Spinal cord (tissue), 10 donors: ENCODE measurements around the gene RNF123. TPM values are rescaled to one million over a fixed set of nuclear protein-coding genes. Genes with fewer than 3 reads are reported as not detected.

Experiments
- DNase-seq, 6 donors: peaks; one replicate each; pipeline versions ENCODE4 v3.0.0 to v3.0.0-alpha.2; 2013 to 2015; ENCODE audit warnings: low spot score in 6 of 6, low read depth in 4 of 6
- H3K27ac ChIP-seq: one replicate; pipeline ENCODE4 v1.5.1; 2013; ENCODE audit warnings: low read depth, low read length, control low read depth
- H3K27me3 ChIP-seq: one replicate; pipeline ENCODE4 v1.6.1; 2013; ENCODE audit warnings: low read length; ENCODE audit not compliant: control insufficient read depth, insufficient read depth
- H3K36me3 ChIP-seq: one replicate; pipeline ENCODE4 v1.6.1; 2013; ENCODE audit warnings: low read length; ENCODE audit not compliant: control insufficient read depth, insufficient read depth
- H3K4me1 ChIP-seq: one replicate; pipeline ENCODE4 v1.6.1; 2013; ENCODE audit warnings: low read length; ENCODE audit not compliant: control insufficient read depth, insufficient read depth
- H3K4me3 ChIP-seq: one replicate; pipeline ENCODE4 v1.5.1; 2013; ENCODE audit warnings: low read depth, low read length, control low read depth
- H3K9me3 ChIP-seq: one replicate; pipeline ENCODE4 v1.6.1; 2013; ENCODE audit warnings: low read length; ENCODE audit not compliant: control insufficient read depth, insufficient read depth
- WGBS: methylation state at CpG from one replicate; pipeline ENCODE4 v1.1.5; 2013; ENCODE audit warnings: missing lambda C conversion rate; ENCODE audit not compliant: insufficient coverage; 5-methylcytosine and 5-hydroxymethylcytosine counted together
- polyA plus RNA-seq, 2 donors: library from polyadenylated mRNA; unstranded; fragments of 120-200 nt; gene quantifications; one replicate each; pipeline ENCODE4 v1.2.1, GENCODE V29; 2013; ENCODE audit not compliant: insufficient read length in 2 of 2
- small RNA-seq: library from RNA; depleted of rRNA; stranded (forward); fragments of <200 nt; gene quantifications from one replicate; pipeline ENCODE3, GENCODE V24; 2014; ENCODE audit warnings: low replicate concordance
- total RNA-seq, 2 donors: library from RNA; depleted of rRNA in 1 of 2; stranded (reverse); fragments of 120-200 nt in 1 of 2; fragments of >200 nt in 1 of 2; gene quantifications; one replicate each; pipeline versions ENCODE4 v1.2.3 to v1.2.4, GENCODE V29; 2013 to 2014
- donor health status: healthy.

Gene RNF123
- total and polyA plus RNA-seq, 4 donors = 24.8 to 55.9 (median 36.0) TPM

- H3K27me3 ChIP-seq = no peaks in the 10 kb centered on the region
- H3K9me3 ChIP-seq = no peaks in the 10 kb centered on the region
- no CpG with 5 or more reads among the region's 1 CpG for WGBS
- no peak overlapping the region for H3K27ac ChIP-seq
- no peaks in the 10 kb centered on the region for H3K36me3 ChIP-seq
- DNase-seq = no peak
- no peaks in the 10 kb centered on the region for H3K4me1 ChIP-seq
- H3K4me3 ChIP-seq = no peak overlapping the region
Observed at GRCh38 chr3:49756036-49756435, 66.7 kb downstream of the RNF123 start.

GRCh38 chr3:49757197-49757596 lies 67.8 kb downstream of the RNF123 start:
- WGBS = 89% methylated on average over 1 of the region's 2 CpGs
- DNase-seq = no peak
- Histone ChIP-seq H3K27ac (no peak overlapping the region), H3K4me1 (no peaks in the 10 kb centered on the region), H3K36me3 (peaks cover 3% of the 10 kb centered on the region), H3K27me3 (no peaks in the 10 kb centered on the region), H3K4me3 (no peak overlapping the region), H3K9me3 (no peaks in the 10 kb centered on the region)

GRCh38 chr3:49759226-49759625 lies 69.9 kb downstream of the RNF123 start:
- DNase-seq = no peak
- no peak overlapping the region for H3K27ac ChIP-seq
- H3K4me3 ChIP-seq = no peak overlapping the region
- H3K9me3 ChIP-seq = no peaks in the 10 kb centered on the region
- WGBS = no CpG with 5 or more reads among the region's 1 CpG
- H3K27me3 ChIP-seq = no peaks in the 10 kb centered on the region
- H3K4me1 ChIP-seq = no peaks in the 10 kb centered on the region
- peaks cover 3% of the 10 kb centered on the region for H3K36me3 ChIP-seq

GRCh38 chr3:49761661-49762060 lies 72.3 kb downstream of the RNF123 start:
- Histone ChIP-seq H3K27me3 (no peaks in the 10 kb centered on the region), H3K9me3 (no peaks in the 10 kb centered on the region), H3K36me3 (peaks cover 9% of the 10 kb centered on the region), H3K27ac (no peak overlapping the region), H3K4me1 (no peaks in the 10 kb centered on the region), H3K4me3 (no peak overlapping the region)
- DNase-seq = no peak
- 90% methylated on average over 2 of the region's 3 CpGs for WGBS

GRCh38 chr3:49763981-49764380 lies 74.6 kb downstream of the RNF123 start:
- no peak overlapping the region for H3K27ac ChIP-seq
- H3K4me3 ChIP-seq = no peak overlapping the region
- WGBS = no CpG with 5 or more reads among the region's 4 CpGs
- peaks cover 9% of the 10 kb centered on the region for H3K36me3 ChIP-seq
- no peaks in the 10 kb centered on the region for H3K9me3 ChIP-seq
- no peak for DNase-seq
- H3K27me3 ChIP-seq = no peaks in the 10 kb centered on the region
- H3K4me1 ChIP-seq = no peaks in the 10 kb centered on the region

- Histone ChIP-seq H3K27ac (no peak overlapping the region), H3K36me3 (peaks cover 10% of the 10 kb centered on the region)
- no CpG with 5 or more reads among the region's 3 CpGs for WGBS
Observed at GRCh38 chr3:49769286-49769915, 80.0 kb downstream of the RNF123 start.

GRCh38 chr3:49769926-49770325 lies 80.6 kb downstream of the RNF123 start:
- no peaks in the 10 kb centered on the region for H3K4me1 ChIP-seq
- no peak overlapping the region for H3K27ac ChIP-seq
- H3K27me3 ChIP-seq = no peaks in the 10 kb centered on the region
- H3K9me3 ChIP-seq = no peaks in the 10 kb centered on the region
- no peak for DNase-seq
- H3K36me3 ChIP-seq = peaks cover 7% of the 10 kb centered on the region
- H3K4me3 ChIP-seq = no peak overlapping the region

More at GRCh38 chr3:49769286-49769915, 80.0 kb downstream of the RNF123 start:
- no peak overlapping the region for H3K4me3 ChIP-seq
- H3K9me3 ChIP-seq = no peaks in the 10 kb centered on the region
- H3K4me1 ChIP-seq = no peaks in the 10 kb centered on the region
- no peaks in the 10 kb centered on the region for H3K27me3 ChIP-seq
- DNase-seq = no peak

Small RNA genes lying within 50 kb of the gene (small RNA-seq; reads per million reads assigned to genes)
- gene AMIGO3 (not detected), gene COX6CP14 (not detected)

Other genes with a start within 250 kb of the RNF123 start
- 10 to 100 TPM; 48.7 to 83.7 TPM for gene DAG1, start 219.3 kb upstream of the RNF123 start, total RNA-seq
- gene DAG1, start 219.3 kb upstream of the RNF123 start, polyA plus RNA-seq = 100 to 1,000 TPM in 1 of 2 donors, 10 to 100 TPM in 1; 92.6 to 101 TPM
- gene BSN, start 135.1 kb upstream of the RNF123 start, total RNA-seq = 10 to 100 TPM in 1 of 2 donors, 1 to 10 TPM in 1; 6.9 to 14.8 TPM
- 10 to 100 TPM; 17.5 to 19.4 TPM for gene BSN, start 135.1 kb upstream of the RNF123 start, polyA plus RNA-seq
- gene APEH, start 15.2 kb upstream of the RNF123 start, total RNA-seq = 100 to 1,000 TPM in 1 of 2 donors, 10 to 100 TPM in 1; 68.3 to 100 TPM
- 100 to 1,000 TPM; 109 to 116 TPM for gene APEH, start 15.2 kb upstream of the RNF123 start, polyA plus RNA-seq
- 10 to 100 TPM; 10.7 to 31.6 TPM for gene MST1, start 83 bp upstream of the RNF123 start, total RNA-seq
- 10 to 100 TPM; 56.5 to 62.6 TPM for gene MST1, start 83 bp upstream of the RNF123 start, polyA plus RNA-seq
- gene AMIGO3, start 30.1 kb downstream of the RNF123 start, total RNA-seq = under 1 TPM in 1 of 2 donors, not detected in 1; 0.30 TPM
- 1 to 10 TPM; 2.2 to 3.3 TPM for gene AMIGO3, start 30.1 kb downstream of the RNF123 start, polyA plus RNA-seq
- 10 to 100 TPM in 1 of 2 donors, 1 to 10 TPM in 1; 9.7 to 20.8 TPM for gene GMPPB, start 34.4 kb downstream of the RNF123 start, total RNA-seq
- 10 to 100 TPM; 16.5 to 22.3 TPM for gene GMPPB, start 34.4 kb downstream of the RNF123 start, polyA plus RNA-seq
- gene IP6K1, start 97.0 kb downstream of the RNF123 start, total RNA-seq = 10 to 100 TPM; 30.2 to 49.1 TPM
- 10 to 100 TPM; 55.7 to 65.9 TPM for gene IP6K1, start 97.0 kb downstream of the RNF123 start, polyA plus RNA-seq
- under 1 TPM; 0.10 to 0.28 TPM for gene CDHR4, start 110.3 kb downstream of the RNF123 start, total RNA-seq
- under 1 TPM; 0.47 to 0.59 TPM for gene CDHR4, start 110.3 kb downstream of the RNF123 start, polyA plus RNA-seq
- gene INKA1, start 113.7 kb downstream of the RNF123 start, total RNA-seq = 1 to 10 TPM; 5.6 to 7.6 TPM
- 1 to 10 TPM; 6.9 to 7.6 TPM for gene INKA1, start 113.7 kb downstream of the RNF123 start, polyA plus RNA-seq
- gene UBA7, start 124.4 kb downstream of the RNF123 start, total RNA-seq = 10 to 100 TPM; 16.3 to 42.9 TPM
- gene UBA7, start 124.4 kb downstream of the RNF123 start, polyA plus RNA-seq = 10 to 100 TPM; 26.4 to 30.5 TPM
- gene TRAIP, start 167.0 kb downstream of the RNF123 start, total RNA-seq = 1 to 10 TPM; 2.4 to 5.9 TPM
- gene TRAIP, start 167.0 kb downstream of the RNF123 start, polyA plus RNA-seq = 1 to 10 TPM; 7.1 to 7.8 TPM
- 10 to 100 TPM; 17.1 to 54.0 TPM for gene CAMKV, start 180.3 kb downstream of the RNF123 start, total RNA-seq
- gene CAMKV, start 180.3 kb downstream of the RNF123 start, polyA plus RNA-seq = 100 to 1,000 TPM in 1 of 2 donors, 10 to 100 TPM in 1; 94.3 to 115 TPM
- under 1 TPM; 0.79 to 0.88 TPM for gene MST1R, start 214.3 kb downstream of the RNF123 start, total RNA-seq
- gene MST1R, start 214.3 kb downstream of the RNF123 start, polyA plus RNA-seq = 1 to 10 TPM in 1 of 2 donors, under 1 TPM in 1; 0.63 to 2.5 TPM
- 1 to 10 TPM; 8.0 to 9.7 TPM for gene MON1A, start 240.3 kb downstream of the RNF123 start, total RNA-seq
- 10 to 100 TPM; 21.7 to 25.0 TPM for gene MON1A, start 240.3 kb downstream of the RNF123 start, polyA plus RNA-seq